OCI-LY3 (cell line): ENCODE data around the gene HPRT1.

Experiments
- EZH2phosphoT487 ChIP-seq: fragments of 200-600 bp; shearing (Covaris generic); IDR thresholded peaks from 2 replicates; pipeline ENCODE4 v1.6.1; 2018; ENCODE audit warnings: antibody characterized with exemption, mixed run types, low read depth
- TF ChIP-seq, protein P1 (sequence below): fragments of 200-600, 300-600 bp; sonication (generic); IDR thresholded peaks from 2 replicates; pipeline ENCODE4 v1.5.1; 2014; ENCODE audit warnings: antibody characterized with exemption, low read length, low read depth

DNA sequence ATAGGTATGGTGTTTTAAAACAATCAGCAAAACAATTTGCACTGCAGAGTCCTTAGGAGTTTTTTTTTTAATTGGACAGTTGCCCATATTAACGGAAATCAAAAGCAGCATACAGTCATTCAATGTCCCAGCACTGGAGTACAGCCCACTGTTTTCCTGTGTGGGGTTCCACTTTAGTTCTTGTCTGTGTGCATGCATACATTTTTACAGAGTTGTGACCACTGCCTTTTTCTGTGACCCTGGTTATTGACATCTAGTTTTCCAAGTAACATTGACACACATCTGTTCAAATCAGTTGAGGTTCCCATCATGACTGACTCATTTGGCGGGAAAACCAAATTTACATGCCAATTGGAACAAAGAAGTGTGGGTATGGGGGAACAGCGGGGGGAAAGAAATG, 83.3 kb downstream of the HPRT1 start:
- TF ChIP-seq, protein P1, sequence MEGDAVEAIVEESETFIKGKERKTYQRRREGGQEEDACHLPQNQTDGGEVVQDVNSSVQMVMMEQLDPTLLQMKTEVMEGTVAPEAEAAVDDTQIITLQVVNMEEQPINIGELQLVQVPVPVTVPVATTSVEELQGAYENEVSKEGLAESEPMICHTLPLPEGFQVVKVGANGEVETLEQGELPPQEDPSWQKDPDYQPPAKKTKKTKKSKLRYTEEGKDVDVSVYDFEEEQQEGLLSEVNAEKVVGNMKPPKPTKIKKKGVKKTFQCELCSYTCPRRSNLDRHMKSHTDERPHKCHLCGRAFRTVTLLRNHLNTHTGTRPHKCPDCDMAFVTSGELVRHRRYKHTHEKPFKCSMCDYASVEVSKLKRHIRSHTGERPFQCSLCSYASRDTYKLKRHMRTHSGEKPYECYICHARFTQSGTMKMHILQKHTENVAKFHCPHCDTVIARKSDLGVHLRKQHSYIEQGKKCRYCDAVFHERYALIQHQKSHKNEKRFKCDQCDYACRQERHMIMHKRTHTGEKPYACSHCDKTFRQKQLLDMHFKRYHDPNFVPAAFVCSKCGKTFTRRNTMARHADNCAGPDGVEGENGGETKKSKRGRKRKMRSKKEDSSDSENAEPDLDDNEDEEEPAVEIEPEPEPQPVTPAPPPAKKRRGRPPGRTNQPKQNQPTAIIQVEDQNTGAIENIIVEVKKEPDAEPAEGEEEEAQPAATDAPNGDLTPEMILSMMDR, result no peak
- no peak for TF ChIP-seq EZH2phosphoT487
